Right atrium auricular region (tissue), 2 donors: Measurements from ENCODE around the gene HERPUD1. TPM values are rescaled to one million over a fixed set of nuclear protein-coding genes. Genes with fewer than 3 reads are reported as not detected.
"Not testable (repeated sequence)": the region's sequence is repeated elsewhere in the genome, so short reads cannot be mapped to it uniquely, and the experiment has no call there.

Source experiments
- DNase-seq: peaks from one replicate; pipeline ENCODE4 v3.0.0-alpha.2; 2019; ENCODE audit warnings: low spot score
- H3K27ac ChIP-seq, 2 donors: fragments of 200-600 bp; sonication (generic); 1 replicate in 1 of 2; 2 replicates in 1 of 2; pipeline ENCODE4 v1.5.1; 2016 to 2019
- H3K27me3 ChIP-seq, 2 donors: fragments of 200-600 bp; sonication (generic); one replicate each; pipeline versions ENCODE4 v1.5.1 to v1.6.0; 2017 to 2019
- H3K36me3 ChIP-seq: fragments of 200-600 bp; sonication (generic); one replicate; pipeline ENCODE4 v1.5.1; 2016
- H3K4me1 ChIP-seq, 2 donors: fragments of 200-600 bp; sonication (generic); one replicate each; pipeline versions ENCODE4 v1.5.1 to v1.6.0; 2017 to 2019
- H3K4me3 ChIP-seq, 2 donors: fragments of 200-600 bp; sonication (generic); 1 replicate in 1 of 2; 2 replicates in 1 of 2; pipeline ENCODE4 v1.5.1; 2017 to 2019; ENCODE audit warnings: mild to moderate bottlenecking in 1 of 2, moderate library complexity in 1 of 2
- H3K9me3 ChIP-seq, 2 donors: fragments of 200-600 bp; sonication (generic); one replicate each; pipeline ENCODE4 v1.5.1; 2019
- CTCF ChIP-seq, 2 donors: fragments of 200-600 bp; sonication (generic); IDR thresholded peaks; one replicate each; pipeline ENCODE4 v1.5.1; 2019; ENCODE audit warnings: antibody characterized with exemption in 2 of 2
- total RNA-seq, 2 donors: library from RNA; depleted of rRNA; stranded (reverse); fragments of >200 nt; gene quantifications; one replicate each; pipeline ENCODE4 v1.1.0, GENCODE V29; 2016

The HERPUD1 gene
- total RNA-seq, 2 donors from 2014 or later, result 76.4 to 140 TPM

- peaks cover 0 to 9% of the 10 kb centered on the region in 2 donors for H3K4me1 ChIP-seq
- H3K9me3 ChIP-seq, result no peaks in the 10 kb centered on the region
- no peak for TF ChIP-seq CTCF (IDR thresholded peaks at IDR 0.05)
- H3K36me3 ChIP-seq, result no peaks in the 10 kb centered on the region
- H3K4me3 ChIP-seq, result no peak overlapping the region
- H3K27ac ChIP-seq, result no peak overlapping the region
- no peaks in the 10 kb centered on the region for H3K27me3 ChIP-seq
- DNase-seq, result no peak
These were observed 37.8 kb downstream of the HERPUD1 start for GRCh38 chr16:56969769-56970168.

- TF ChIP-seq CTCF (IDR thresholded peaks at IDR 0.05), result no peak
- DNase-seq, result no peak
- Histone ChIP-seq H3K4me3 (no peak overlapping the region), H3K4me1 (no peaks in the 10 kb centered on the region), H3K27me3 (no peaks in the 10 kb centered on the region), H3K9me3 (no peaks in the 10 kb centered on the region), H3K27ac (no peak overlapping the region), H3K36me3 (no peaks in the 10 kb centered on the region)
These were observed 39.2 kb downstream of the HERPUD1 start for GRCh38 chr16:56970934-56971767.

GRCh38 chr16:56971768-56972043 lies 39.8 kb downstream of the HERPUD1 start:
- H3K9me3 ChIP-seq, result no peaks in the 10 kb centered on the region
- no peak overlapping the region for H3K4me3 ChIP-seq
- no peak for TF ChIP-seq CTCF (IDR thresholded peaks at IDR 0.05)
- H3K27me3 ChIP-seq, result no peaks in the 10 kb centered on the region
- no peak for DNase-seq
- no peak overlapping the region for H3K27ac ChIP-seq
- no peaks in the 10 kb centered on the region for H3K4me1 ChIP-seq
- no peaks in the 10 kb centered on the region for H3K36me3 ChIP-seq

GRCh38 chr16:56972403-56973293 lies 40.7 kb downstream of the HERPUD1 start:
- Histone ChIP-seq H3K27ac (no peak overlapping the region), H3K27me3 (no peaks in the 10 kb centered on the region), H3K4me3 (no peak overlapping the region), H3K36me3 (no peaks in the 10 kb centered on the region), H3K4me1 (no peaks in the 10 kb centered on the region), H3K9me3 (no peaks in the 10 kb centered on the region)
- no peak for DNase-seq
- TF ChIP-seq CTCF (IDR thresholded peaks at IDR 0.05), result no peak

GRCh38 chr16:56973294-56973689 lies 41.4 kb downstream of the HERPUD1 start:
- Histone ChIP-seq H3K27ac (no peak overlapping the region), H3K27me3 (no peaks in the 10 kb centered on the region), H3K36me3 (no peaks in the 10 kb centered on the region), H3K4me3 (no peak overlapping the region), H3K9me3 (no peaks in the 10 kb centered on the region), H3K4me1 (no peaks in the 10 kb centered on the region)
- TF ChIP-seq CTCF (IDR thresholded peaks at IDR 0.05), result no peak
- no peak for DNase-seq

GRCh38 chr16:56973899-56974298 lies 42.0 kb downstream of the HERPUD1 start:
- DNase-seq, H3K9me3 ChIP-seq, H3K4me3 ChIP-seq, H3K36me3 ChIP-seq, H3K4me1 ChIP-seq, H3K27me3 ChIP-seq, H3K27ac ChIP-seq: not testable (repeated sequence)
